ENCODE results near the gene MAML2. TPM values are rescaled to one million over a fixed set of nuclear protein-coding genes. Genes with fewer than 3 reads are reported as not detected.
A peak's percentile ranks its signal among the peaks of the same experiment; 100 is the strongest.

Gene MAML2
- total and polyA plus RNA-seq, 2 of the 8 experiments (the other 6 are each of a cell fraction or from before 2014, with no cell fraction given), result 3.8 to 6.6 TPM

DNA sequence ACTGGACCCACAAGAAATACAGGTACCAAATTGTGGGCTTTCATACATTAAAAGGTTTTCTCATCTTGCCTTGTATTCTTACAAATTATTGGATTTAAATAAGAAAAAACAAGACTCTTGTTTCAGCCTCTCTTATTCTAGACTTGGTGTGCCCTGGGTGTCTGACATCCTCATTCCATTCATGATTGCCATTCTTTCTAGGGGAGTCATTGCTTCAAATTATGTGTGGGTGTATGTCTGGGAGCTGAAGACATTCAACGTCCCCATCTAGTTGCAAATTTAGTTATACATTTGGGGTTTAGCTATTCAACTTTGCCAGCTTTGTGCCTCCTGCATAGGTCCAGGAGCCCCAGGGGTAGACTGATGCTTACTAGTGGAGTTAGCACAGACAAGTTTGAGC, 18.1 kb downstream of the MAML2 start:
- no peak overlapping the region for H3K4ac ChIP-seq (replicated peaks; ENCODE audit: insufficient read length, low read depth, low read length)
- ChIA-PET CTCF (ENCODE audit: partially characterized antibody) (interaction anchor here (0.6 to 1.6 kb wide), 6 partner anchors 10 to 349 kb away, joined by 3 to 6 read pairs (median 3); partner anchors contain the start of gene MAML2), POLR2A (ENCODE audit: partially characterized antibody) (interaction anchor here (0.7 to 1.2 kb wide), 3 partner anchors 8 to 62 kb away, joined by 3 to 4 read pairs (median 3); no protein-coding TSS in a partner anchor)
- H3K9ac ChIP-seq (replicated peaks in 1 of 4; ENCODE audit: extremely low read depth in 1 of 4, low read depth in 3 of 4, low read length in 3 of 4), result no peak overlapping the region
- H3K18ac ChIP-seq (ENCODE audit: extremely low read depth, low read length), result no peak overlapping the region
- WGBS, 2 experiments (ENCODE audit: extremely low coverage in 1 of 2, insufficient coverage in 1 of 2, insufficient read length in 1 of 2, insufficient replicate concordance in 2 of 2, low coverage in 1 of 2, low lambda C conversion rate in 2 of 2, missing lambda C conversion rate in 1 of 2), result 23% methylated on average over 1 of the region's 1 CpG; no CpG with 5 or more reads in 1 of the 2 experiments
- peaks cover 0 to 11% of the 10 kb centered on the region in 2 experiments; a peak in 2 of 4 replicates for H3K79me2 ChIP-seq (ENCODE audit: control insufficient read depth in 1 of 2, insufficient read depth in 2 of 2, low read length in 2 of 2)
- H3K9me3 ChIP-seq (ENCODE audit: insufficient read depth in 2 of 2, low read depth in 1 of 2, low read length in 1 of 2), result peaks cover 0 to 3% of the 10 kb centered on the region in 2 experiments; a peak in 1 of 4 replicates
- no peak overlapping the region for H2BK5ac ChIP-seq (ENCODE audit: low read depth, low read length)
- no peaks in the 10 kb centered on the region for H3K27me3 ChIP-seq (replicated peaks in 1 of 4; ENCODE audit: control insufficient read depth in 3 of 4, extremely low read depth in 1 of 4, insufficient read depth in 3 of 4, low read length in 3 of 4)
- no peak for TF ChIP-seq BACH1 (IDR thresholded peaks at IDR 0.05; ENCODE audit: low read length)
- no peak for TF ChIP-seq CBX8 (IDR thresholded peaks at IDR 0.05; ENCODE audit: borderline replicate concordance, low read depth, low read length)
- peak; percentile 46; the same call in 1 of the 2 replicates for TF ChIP-seq JUND (IDR thresholded peaks at IDR 0.05; ENCODE audit: low read length)
- H3K4me1 ChIP-seq (replicated peaks in 1 of 4; ENCODE audit: control insufficient read depth in 3 of 4, insufficient read depth in 4 of 4, low read length in 3 of 4), result peaks cover 0 to 2% (median 0%) of the 10 kb centered on the region in 4 experiments; a peak in 2 of 7 replicates
- H3K79me1 ChIP-seq (ENCODE audit: low read depth, low read length), result no peaks in the 10 kb centered on the region
- no peak overlapping the region for H2BK20ac ChIP-seq (ENCODE audit: low read length)
- FAIRE-seq (no peak), DNase-seq (ENCODE audit: low read depth in 1 of 2, low spot score in 2 of 2) (no peak)
- H2AFZ ChIP-seq (ENCODE audit: low read length), result no peak overlapping the region
- H3K27ac ChIP-seq (ENCODE audit: low read depth, low read length), result no peak overlapping the region
- H4K8ac ChIP-seq (ENCODE audit: extremely low read depth, insufficient read depth, low read length), result no peak overlapping the region
- no peaks in the 10 kb centered on the region for H3K36me3 ChIP-seq (ENCODE audit: control insufficient read depth in 2 of 4, insufficient read depth in 4 of 4, low read length in 3 of 4)
- H3K4me3 ChIP-seq (ENCODE audit: extremely low read depth in 1 of 4, insufficient read depth in 2 of 4, low read depth in 3 of 4, low read length in 4 of 4), result no peak overlapping the region
- no peak overlapping the region for H3K23ac ChIP-seq (ENCODE audit: insufficient read length)
- no peak overlapping the region for H4K5ac ChIP-seq (ENCODE audit: insufficient read length, low read depth, low read length)
- no peak overlapping the region; a peak in 1 of 4 replicates for H3K4me2 ChIP-seq (ENCODE audit: insufficient read depth in 1 of 2, low read depth in 2 of 2, low read length in 2 of 2)
- no peaks in the 10 kb centered on the region for H3K23me2 ChIP-seq (ENCODE audit: low read depth, low read length)
- no peak overlapping the region for H2AK5ac ChIP-seq (ENCODE audit: low read depth, low read length)
- H3K14ac ChIP-seq (ENCODE audit: insufficient read length), result no peak overlapping the region
- no peaks in the 10 kb centered on the region for H4K20me1 ChIP-seq (replicated peaks in 1 of 2; ENCODE audit: control insufficient read depth in 1 of 2, insufficient read depth in 2 of 2, low read length in 2 of 2)
- no peak overlapping the region for H4K91ac ChIP-seq (replicated peaks; ENCODE audit: insufficient read length, low read length)
- no peak overlapping the region for H2BK12ac ChIP-seq (ENCODE audit: low read depth, low read length)
- H2BK15ac ChIP-seq (ENCODE audit: low read length), result no peak overlapping the region
- H3K56ac ChIP-seq (replicated peaks; ENCODE audit: insufficient read length, low read depth, low read length), result no peak overlapping the region
- H2BK120ac ChIP-seq (replicated peaks; ENCODE audit: low read depth, low read length), result no peak overlapping the region
